ENCODE results near the gene ZNF654.

DNA sequence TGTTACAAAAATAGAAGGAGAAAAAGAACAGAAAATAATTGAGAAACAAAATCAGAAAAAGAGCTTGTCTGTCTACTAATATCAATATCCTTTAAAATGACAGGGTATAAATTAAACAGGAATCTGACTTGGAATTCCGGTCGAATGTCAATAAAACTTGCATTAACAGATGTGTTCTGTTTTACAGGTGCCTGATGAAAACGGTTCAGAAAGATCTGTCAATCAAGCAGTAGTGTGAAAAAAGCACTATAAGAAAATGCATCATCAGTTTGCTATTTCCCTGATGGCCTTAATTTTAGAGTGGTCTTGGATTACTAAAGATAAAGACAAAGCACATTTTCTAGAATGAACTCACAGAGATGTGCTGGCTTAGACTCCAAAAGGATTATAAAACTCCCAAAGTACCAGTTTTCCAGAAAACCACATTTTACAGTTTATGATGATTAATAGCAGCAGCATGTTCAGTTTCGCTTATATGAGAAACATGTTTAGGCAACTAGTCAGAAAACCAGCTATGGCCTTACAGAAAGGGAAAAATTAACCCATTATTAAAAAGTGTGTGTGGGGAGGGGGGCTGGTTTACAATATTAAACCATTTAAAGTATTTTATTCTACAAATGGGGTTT lies 82.5 kb downstream of the ZNF654 start:
- TF ChIP-seq, protein P1, sequence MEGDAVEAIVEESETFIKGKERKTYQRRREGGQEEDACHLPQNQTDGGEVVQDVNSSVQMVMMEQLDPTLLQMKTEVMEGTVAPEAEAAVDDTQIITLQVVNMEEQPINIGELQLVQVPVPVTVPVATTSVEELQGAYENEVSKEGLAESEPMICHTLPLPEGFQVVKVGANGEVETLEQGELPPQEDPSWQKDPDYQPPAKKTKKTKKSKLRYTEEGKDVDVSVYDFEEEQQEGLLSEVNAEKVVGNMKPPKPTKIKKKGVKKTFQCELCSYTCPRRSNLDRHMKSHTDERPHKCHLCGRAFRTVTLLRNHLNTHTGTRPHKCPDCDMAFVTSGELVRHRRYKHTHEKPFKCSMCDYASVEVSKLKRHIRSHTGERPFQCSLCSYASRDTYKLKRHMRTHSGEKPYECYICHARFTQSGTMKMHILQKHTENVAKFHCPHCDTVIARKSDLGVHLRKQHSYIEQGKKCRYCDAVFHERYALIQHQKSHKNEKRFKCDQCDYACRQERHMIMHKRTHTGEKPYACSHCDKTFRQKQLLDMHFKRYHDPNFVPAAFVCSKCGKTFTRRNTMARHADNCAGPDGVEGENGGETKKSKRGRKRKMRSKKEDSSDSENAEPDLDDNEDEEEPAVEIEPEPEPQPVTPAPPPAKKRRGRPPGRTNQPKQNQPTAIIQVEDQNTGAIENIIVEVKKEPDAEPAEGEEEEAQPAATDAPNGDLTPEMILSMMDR (IDR thresholded peaks at IDR 0.05), result no peak
- no peak for TF ChIP-seq POLR2A (IDR thresholded peaks at IDR 0.05)

Data from uterus (tissue), 2 donors.